GM12878 (cell line): ENCODE results near the gene REST. TPM values are rescaled to one million over a fixed set of nuclear protein-coding genes. Genes with fewer than 3 reads are reported as not detected.

Experiments
- ASH2L ChIP-seq: fragments of 300-600, 200-600 bp; sonication (generic); IDR thresholded peaks from 2 replicates; pipeline ENCODE4 v1.6.1; 2017; ENCODE audit warnings: low read depth, mild to moderate bottlenecking, borderline replicate concordance
- CBFB ChIP-seq: IDR thresholded peaks from 2 replicates; pipeline ENCODE4 v1.6.1; 2016; ENCODE audit warnings: antibody characterized with exemption, low read depth
- CBX3 ChIP-seq: fragments of 200-600 bp; sonication (generic); IDR thresholded peaks from 2 replicates; pipeline ENCODE4 v1.6.1; 2016; ENCODE audit warnings: low read depth, borderline replicate concordance
- CBX5 ChIP-seq: sonication (generic); IDR thresholded peaks from 2 replicates; pipeline ENCODE4 v1.6.1; 2016; ENCODE audit warnings: low read depth, moderate library complexity, mild to moderate bottlenecking, inconsistent platforms
- CHD4 ChIP-seq: fragments of 200-600 bp; sonication (generic); IDR thresholded peaks from 2 replicates; pipeline ENCODE4 v1.6.1; 2016; ENCODE audit warnings: mild to moderate bottlenecking
- CREM ChIP-seq: IDR thresholded peaks from 2 replicates; pipeline ENCODE4 v1.6.1; 2014; ENCODE audit warnings: antibody characterized with exemption, low read depth
- GATAD2B ChIP-seq: fragments of 450-650 bp; conservative IDR thresholded peaks from 2 replicates; pipeline ENCODE4 v1.6.1; 2017; ENCODE audit warnings: low read depth, mild to moderate bottlenecking, moderate library complexity
- IKZF1 ChIP-seq: fragments of 450-650 bp; conservative IDR thresholded peaks from 2 replicates; pipeline ENCODE4 v1.6.1; 2017; ENCODE audit warnings: antibody characterized with exemption, mild to moderate bottlenecking
- KLF5 ChIP-seq: fragments of 450-650 bp; IDR thresholded peaks from 2 replicates; pipeline ENCODE4 v1.6.1; 2014; ENCODE audit warnings: mild to moderate bottlenecking; ENCODE audit not compliant: partially characterized antibody
- MXI1 ChIP-seq: fragments of 150-350 bp; IDR thresholded peaks from 2 replicates; pipeline ENCODE4 v1.6.1; 2011; ENCODE audit warnings: low read depth, mild to moderate bottlenecking, inconsistent platforms, low read length, improper control_type of control experiment
- RUNX3 ChIP-seq: IDR thresholded peaks from 2 replicates; pipeline ENCODE4 v1.6.1; 2012; ENCODE audit warnings: low read length, inconsistent platforms
- ZNF207 ChIP-seq: fragments of 450-650 bp; IDR thresholded peaks from 2 replicates; pipeline ENCODE4 v1.6.1; 2014; ENCODE audit warnings: antibody characterized with exemption, mild to moderate bottlenecking, borderline replicate concordance
- ZZZ3 ChIP-seq: IDR thresholded peaks from 2 replicates; pipeline ENCODE4 v1.6.1; 2011; ENCODE audit warnings: low read depth; ENCODE audit not compliant: control insufficient read depth, insufficient read length
- polyA plus RNA-seq, 11 experiments: library from polyadenylated mRNA; depleted of rRNA in 4 of 11; unstranded in 6 of 11; stranded (reverse) in 5 of 11; fragments of >200 nt; fragmentation: Nextera tagmentation in 4 of 11; fragmentation: Illumina TruSeq in 1 of 11; extraction: Ambion mirVana in 4 of 11; extraction: Trizol in 1 of 11; gene quantifications; 1 replicate in 1 of 11; 2 replicates in 10 of 11; pipeline versions ENCODE4 v1.2.1 to v1.2.3, GENCODE V29; 2011 to 2016; ENCODE audit warnings: inconsistent platforms in 2 of 11, missing spikeins in 2 of 11, low read depth in 1 of 11
- total RNA-seq, 4 experiments: library from RNA; depleted of rRNA in 3 of 4; stranded (reverse); fragments of >200 nt in 3 of 4; fragmentation: Illumina TruSeq in 1 of 4; extraction: Trizol in 1 of 4; gene quantifications; 2 replicates each; pipeline versions ENCODE4 v1.2.1 to v1.2.3, GENCODE V29; 2013 to 2021
- TF ChIP-seq, protein P1 (sequence below): IDR thresholded peaks from 2 replicates; pipeline ENCODE4 v1.6.1; 2012; ENCODE audit warnings: mild to moderate bottlenecking, low read depth, low read length

The REST gene
- total and polyA plus RNA-seq, 10 of the 15 experiments (the other 5 are each of a cell fraction or from before 2014, with no cell fraction given), result 3.7 to 36.3 (median 20.4) TPM

DNA sequence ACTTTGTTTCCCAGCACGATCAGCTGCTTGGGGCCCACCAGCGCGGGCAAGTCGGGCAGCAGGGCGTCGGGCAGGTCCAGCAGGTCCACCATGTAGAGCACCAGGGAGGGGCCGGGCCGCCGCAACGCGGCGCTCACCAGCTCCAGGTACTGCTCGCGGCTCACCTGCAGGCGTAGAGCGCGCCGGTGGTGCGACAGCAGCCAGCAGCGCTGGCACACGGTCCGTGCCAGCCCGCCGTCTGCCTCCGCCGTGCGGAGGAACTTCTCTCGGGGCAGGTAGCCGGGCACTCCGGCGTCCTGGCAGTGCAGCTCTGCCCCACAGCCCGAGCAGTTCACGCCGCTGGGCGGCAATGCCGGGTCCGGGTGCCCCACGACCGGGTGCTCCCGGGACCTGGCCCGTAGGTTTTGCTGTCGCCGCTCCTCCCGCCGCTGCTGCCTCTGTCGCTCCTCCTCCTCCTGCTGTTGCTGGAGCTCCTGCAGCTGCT is 69.2 kb downstream of the REST start (continued):
- TF ChIP-seq, protein P1, sequence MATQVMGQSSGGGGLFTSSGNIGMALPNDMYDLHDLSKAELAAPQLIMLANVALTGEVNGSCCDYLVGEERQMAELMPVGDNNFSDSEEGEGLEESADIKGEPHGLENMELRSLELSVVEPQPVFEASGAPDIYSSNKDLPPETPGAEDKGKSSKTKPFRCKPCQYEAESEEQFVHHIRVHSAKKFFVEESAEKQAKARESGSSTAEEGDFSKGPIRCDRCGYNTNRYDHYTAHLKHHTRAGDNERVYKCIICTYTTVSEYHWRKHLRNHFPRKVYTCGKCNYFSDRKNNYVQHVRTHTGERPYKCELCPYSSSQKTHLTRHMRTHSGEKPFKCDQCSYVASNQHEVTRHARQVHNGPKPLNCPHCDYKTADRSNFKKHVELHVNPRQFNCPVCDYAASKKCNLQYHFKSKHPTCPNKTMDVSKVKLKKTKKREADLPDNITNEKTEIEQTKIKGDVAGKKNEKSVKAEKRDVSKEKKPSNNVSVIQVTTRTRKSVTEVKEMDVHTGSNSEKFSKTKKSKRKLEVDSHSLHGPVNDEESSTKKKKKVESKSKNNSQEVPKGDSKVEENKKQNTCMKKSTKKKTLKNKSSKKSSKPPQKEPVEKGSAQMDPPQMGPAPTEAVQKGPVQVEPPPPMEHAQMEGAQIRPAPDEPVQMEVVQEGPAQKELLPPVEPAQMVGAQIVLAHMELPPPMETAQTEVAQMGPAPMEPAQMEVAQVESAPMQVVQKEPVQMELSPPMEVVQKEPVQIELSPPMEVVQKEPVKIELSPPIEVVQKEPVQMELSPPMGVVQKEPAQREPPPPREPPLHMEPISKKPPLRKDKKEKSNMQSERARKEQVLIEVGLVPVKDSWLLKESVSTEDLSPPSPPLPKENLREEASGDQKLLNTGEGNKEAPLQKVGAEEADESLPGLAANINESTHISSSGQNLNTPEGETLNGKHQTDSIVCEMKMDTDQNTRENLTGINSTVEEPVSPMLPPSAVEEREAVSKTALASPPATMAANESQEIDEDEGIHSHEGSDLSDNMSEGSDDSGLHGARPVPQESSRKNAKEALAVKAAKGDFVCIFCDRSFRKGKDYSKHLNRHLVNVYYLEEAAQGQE, result 0 out of 2 replicates have a peak, but pooled peaks have one; percentile 2
- TF ChIP-seq GATAD2B (no peak; the same call in 1 of the 2 replicates), CHD4 (no peak), RUNX3 (no peak), ZNF207 (no peak), IKZF1 (no peak), CBFB (no peak), MXI1 (no peak), ZZZ3 (no peak), KLF5 (peak; percentile 20), CBX3 (no peak), CBX5 (0 out of 2 replicates have a peak, but pooled peaks have one; percentile 41), CREM (no peak), ASH2L (no peak)
